Activated CD4-positive, alpha-beta T cell treated with anti-CD3 and anti-CD28 coated beads for 36 hours (primary cell): Measurements from ENCODE around the gene TCF25. TPM values are rescaled to one million over a fixed set of nuclear protein-coding genes. Genes with fewer than 3 reads are reported as not detected.
A peak's percentile ranks its signal among the peaks of the same experiment; 100 is the strongest.

ENCODE experiments used
- ATAC-seq: fragments of 200-7000 bp; cut with Tn5 transposase; one replicate; pipeline ENCODE4 v1.10.0; 2021; ENCODE audit warnings: mild to moderate bottlenecking, moderate library complexity
- CTCF ChIA-PET: fragments of 350-600 bp; sonication (Branson Sonifier 250); formaldehyde crosslinking; loops from one replicate; lab custom pipeline; 2021; ENCODE audit warnings: antibody characterized with exemption; lab: Charles Lee
- POLR2A ChIA-PET: fragments of 350-600 bp; sonication (Branson Sonifier 250); formaldehyde crosslinking; loops from one replicate; lab custom pipeline; 2021; ENCODE audit warnings: antibody characterized with exemption, inconsistent platforms; lab: Charles Lee
- DNase-seq: peaks from one replicate; pipeline ENCODE4 v3.0.0-alpha.2; 2020
- H3K27ac Mint-ChIP-seq: one replicate; pipeline ENCODE4 v1.8.0; 2021; ENCODE audit warnings: mixed read lengths
- H3K27me3 Mint-ChIP-seq: one replicate; pipeline ENCODE4 v1.8.0; 2021; ENCODE audit warnings: mixed read lengths
- H3K36me3 Mint-ChIP-seq: one replicate; pipeline ENCODE4 v1.8.0; 2021; ENCODE audit warnings: low read depth, mixed read lengths
- H3K4me1 Mint-ChIP-seq: one replicate; pipeline ENCODE4 v1.8.0; 2021; ENCODE audit warnings: mixed read lengths
- H3K4me3 Mint-ChIP-seq: one replicate; pipeline ENCODE4 v1.8.0; 2021; ENCODE audit warnings: mild to moderate bottlenecking, moderate library complexity, mixed read lengths
- H3K9me3 Mint-ChIP-seq: one replicate; pipeline ENCODE4 v1.8.0; 2021; ENCODE audit warnings: low read depth, mixed read lengths
- intact Hi-C, 2 experiments: fragments of 100-400 bp; cut with DNase I in 1 of 2; cut with micrococcal nuclease in 1 of 2; formaldehyde crosslinking; loops; one replicate each; pipeline versions ENCODE4 v1.14.2 to v1.15.1; 2022 to 2024; cut with DNase I, micrococcal nuclease
- total RNA-seq, 2 experiments: library from RNA; stranded (reverse); gene quantifications; one replicate each; pipeline ENCODE4 v1.2.3, GENCODE V29; 2021

TCF25 gene
- total RNA-seq, 2 experiments from 2014 or later: 122 to 133 TPM

DNA sequence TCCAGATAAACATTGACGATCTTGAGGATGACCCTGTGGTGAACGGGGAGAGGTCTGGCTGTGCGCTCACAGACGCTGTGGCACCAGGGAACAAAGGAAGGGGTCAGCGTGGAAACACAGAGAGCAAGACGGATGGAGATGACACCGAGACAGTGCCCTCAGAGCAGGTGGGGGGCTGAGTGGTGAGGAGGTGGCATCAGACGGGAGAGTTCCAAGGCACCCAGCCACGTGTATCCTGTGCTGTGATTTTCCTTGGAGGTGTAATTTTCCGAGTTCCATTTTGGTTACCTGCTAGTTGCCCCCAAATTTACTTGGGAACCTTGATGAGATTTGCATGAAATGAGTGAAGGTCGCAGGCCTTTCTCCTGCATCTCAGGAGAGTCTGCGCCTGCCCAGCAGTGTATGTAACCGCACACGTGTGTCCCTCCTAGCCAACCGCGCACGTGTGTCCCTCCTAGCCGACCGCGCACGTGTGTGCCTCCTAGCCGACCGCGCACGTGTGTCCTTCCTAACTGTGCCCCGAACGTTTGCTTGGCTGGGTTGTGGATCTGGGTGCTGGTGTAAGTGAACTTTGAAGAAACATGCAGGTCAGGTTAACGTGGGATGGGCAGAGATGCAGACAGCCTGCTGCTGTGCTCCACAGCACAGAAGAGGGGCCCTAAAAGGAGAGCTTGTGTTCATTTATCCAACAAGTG lies 10.1 kb downstream of the TCF25 start:
- no peak for DNase-seq
- CTCF ChIA-PET: interaction anchor here (0.6 to 0.8 kb wide), 2 partner anchors 7 to 65 kb away, joined by 3 read pairs; no protein-coding TSS in a partner anchor
- no peak for ATAC-seq
- H3K36me3 Mint-ChIP-seq: peaks cover 48% of the 10 kb centered on the region
- no peaks in the 10 kb centered on the region for H3K4me1 Mint-ChIP-seq
- H3K9me3 Mint-ChIP-seq: no peaks in the 10 kb centered on the region
- peak overlapping the region; percentile 11 for H3K27ac Mint-ChIP-seq
- intact Hi-C loops: loop anchor here in 1 of 2 experiments (1.0 kb wide), 1 partner anchor 8 kb away; no protein-coding TSS in a partner anchor
- POLR2A ChIA-PET: no interaction called here
- no peaks in the 10 kb centered on the region for H3K27me3 Mint-ChIP-seq
- no peak overlapping the region for H3K4me3 Mint-ChIP-seq

DNA sequence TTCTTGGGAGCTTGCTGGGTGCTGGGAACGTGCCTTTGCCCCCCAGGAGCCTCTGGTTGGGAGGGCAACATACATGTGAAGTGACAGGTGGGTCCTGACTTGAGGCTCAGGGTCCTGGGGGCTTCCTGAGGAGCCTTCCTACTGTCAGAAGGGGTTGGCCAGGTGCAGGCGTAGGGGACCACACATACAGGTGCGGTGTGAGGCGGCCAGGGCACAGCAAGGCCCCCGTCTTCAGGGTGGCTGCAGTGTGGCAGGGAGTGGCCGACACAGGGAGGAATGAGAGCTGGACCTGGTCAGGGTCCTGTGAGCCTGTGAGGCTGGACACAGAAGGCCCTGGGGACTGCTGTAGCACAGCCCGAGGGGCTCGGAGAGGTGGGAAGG lies 10.6 kb downstream of the TCF25 start:
- peak overlapping the region; percentile 11 for H3K27ac Mint-ChIP-seq
- H3K4me1 Mint-ChIP-seq: no peaks in the 10 kb centered on the region
- no peaks in the 10 kb centered on the region for H3K9me3 Mint-ChIP-seq
- no peak overlapping the region for H3K4me3 Mint-ChIP-seq
- no peak for ATAC-seq
- no peaks in the 10 kb centered on the region for H3K27me3 Mint-ChIP-seq
- ChIA-PET POLR2A (interaction anchor here (0.6 kb wide), 1 partner anchor 8 kb away, joined by 3 read pairs; no protein-coding TSS in a partner anchor), CTCF (no interaction called here)
- intact Hi-C loops: no loop called here
- no peak for DNase-seq
- H3K36me3 Mint-ChIP-seq: peaks cover 46% of the 10 kb centered on the region

GRCh38 chr16:89887243-89887642 lies 13.9 kb downstream of the TCF25 start:
- Mint-ChIP-seq H3K27ac (no peak overlapping the region), H3K4me1 (peaks cover 12% of the 10 kb centered on the region), H3K36me3 (peaks cover 52% of the 10 kb centered on the region), H3K4me3 (no peak overlapping the region), H3K9me3 (no peaks in the 10 kb centered on the region), H3K27me3 (no peaks in the 10 kb centered on the region)
- ChIA-PET CTCF (interaction anchor here (0.5 to 1.4 kb wide), 3 partner anchors 23 to 225 kb away, joined by 4 read pairs; no protein-coding TSS in a partner anchor), POLR2A (interaction anchor here (0.5 kb wide), 1 partner anchor 74 kb away, joined by 12 read pairs; no protein-coding TSS in a partner anchor)
- DNase-seq: no peak
- intact Hi-C loops: no loop called here
- no peak for ATAC-seq

- Mint-ChIP-seq H3K9me3 (no peaks in the 10 kb centered on the region), H3K27ac (peak overlapping the region; percentile 42), H3K4me3 (no peak overlapping the region), H3K4me1 (peaks cover 12% of the 10 kb centered on the region), H3K36me3 (peaks cover 43% of the 10 kb centered on the region), H3K27me3 (no peaks in the 10 kb centered on the region)
- ATAC-seq (peak; percentile 98), DNase-seq (peak; percentile 73)
- intact Hi-C loops: no loop called here
- POLR2A ChIA-PET: no interaction called here
- CTCF ChIA-PET: interaction anchor here (0.7 to 1.4 kb wide), 3 partner anchors 7 to 184 kb away, joined by 3 read pairs; no protein-coding TSS in a partner anchor
These were observed 16.8 kb downstream of the TCF25 start for GRCh38 chr16:89890200-89890599.

GRCh38 chr16:89890886-89891657 lies 17.7 kb downstream of the TCF25 start:
- Mint-ChIP-seq H3K27me3 (no peaks in the 10 kb centered on the region), H3K9me3 (no peaks in the 10 kb centered on the region), H3K36me3 (peaks cover 46% of the 10 kb centered on the region), H3K4me3 (no peak overlapping the region), H3K4me1 (peaks cover 12% of the 10 kb centered on the region), H3K27ac (no peak overlapping the region)
- ChIA-PET POLR2A (no interaction called here), CTCF (interaction anchor here (0.7 to 1.4 kb wide), 3 partner anchors 8 to 185 kb away, joined by 3 read pairs; no protein-coding TSS in a partner anchor)
- no peak for ATAC-seq
- intact Hi-C loops: no loop called here
- no peak for DNase-seq

- H3K4me3 Mint-ChIP-seq: no peak overlapping the region
- DNase-seq: no peak
- no peaks in the 10 kb centered on the region for H3K9me3 Mint-ChIP-seq
- no peaks in the 10 kb centered on the region for H3K27me3 Mint-ChIP-seq
- no peak for ATAC-seq
- peaks cover 12% of the 10 kb centered on the region for H3K4me1 Mint-ChIP-seq
- CTCF ChIA-PET: no interaction called here
- POLR2A ChIA-PET: no interaction called here
- intact Hi-C loops: no loop called here
- no peak overlapping the region for H3K27ac Mint-ChIP-seq
- H3K36me3 Mint-ChIP-seq: peaks cover 45% of the 10 kb centered on the region
These were observed 18.8 kb downstream of the TCF25 start for GRCh38 chr16:89892055-89892630.

DNA sequence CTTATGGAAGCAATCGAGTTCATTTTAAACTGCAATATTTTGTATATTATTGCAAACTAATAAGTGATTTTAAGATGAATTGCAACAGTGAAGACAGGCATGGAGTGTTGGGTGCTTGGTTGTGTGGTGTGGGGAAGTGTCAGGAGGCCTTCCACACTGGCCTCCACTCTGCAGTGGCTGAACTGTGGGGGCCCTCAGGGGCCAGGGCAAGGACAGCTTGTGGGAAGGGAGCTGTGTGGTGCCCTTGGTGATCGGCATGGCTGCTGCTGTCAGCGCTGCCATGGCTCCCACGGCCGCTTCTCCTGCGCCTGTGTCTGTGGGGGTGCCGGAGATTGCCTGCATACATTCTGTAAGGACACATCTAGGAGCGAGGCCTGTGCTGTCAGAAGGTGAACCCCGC lies 19.2 kb downstream of the TCF25 start:
- Mint-ChIP-seq H3K4me1 (peaks cover 12% of the 10 kb centered on the region), H3K4me3 (no peak overlapping the region), H3K27me3 (no peaks in the 10 kb centered on the region), H3K9me3 (no peaks in the 10 kb centered on the region), H3K36me3 (peaks cover 42% of the 10 kb centered on the region), H3K27ac (no peak overlapping the region)
- CTCF ChIA-PET: no interaction called here
- DNase-seq (no peak), ATAC-seq (no peak)
- POLR2A ChIA-PET: no interaction called here
- intact Hi-C loops: no loop called here

DNA sequence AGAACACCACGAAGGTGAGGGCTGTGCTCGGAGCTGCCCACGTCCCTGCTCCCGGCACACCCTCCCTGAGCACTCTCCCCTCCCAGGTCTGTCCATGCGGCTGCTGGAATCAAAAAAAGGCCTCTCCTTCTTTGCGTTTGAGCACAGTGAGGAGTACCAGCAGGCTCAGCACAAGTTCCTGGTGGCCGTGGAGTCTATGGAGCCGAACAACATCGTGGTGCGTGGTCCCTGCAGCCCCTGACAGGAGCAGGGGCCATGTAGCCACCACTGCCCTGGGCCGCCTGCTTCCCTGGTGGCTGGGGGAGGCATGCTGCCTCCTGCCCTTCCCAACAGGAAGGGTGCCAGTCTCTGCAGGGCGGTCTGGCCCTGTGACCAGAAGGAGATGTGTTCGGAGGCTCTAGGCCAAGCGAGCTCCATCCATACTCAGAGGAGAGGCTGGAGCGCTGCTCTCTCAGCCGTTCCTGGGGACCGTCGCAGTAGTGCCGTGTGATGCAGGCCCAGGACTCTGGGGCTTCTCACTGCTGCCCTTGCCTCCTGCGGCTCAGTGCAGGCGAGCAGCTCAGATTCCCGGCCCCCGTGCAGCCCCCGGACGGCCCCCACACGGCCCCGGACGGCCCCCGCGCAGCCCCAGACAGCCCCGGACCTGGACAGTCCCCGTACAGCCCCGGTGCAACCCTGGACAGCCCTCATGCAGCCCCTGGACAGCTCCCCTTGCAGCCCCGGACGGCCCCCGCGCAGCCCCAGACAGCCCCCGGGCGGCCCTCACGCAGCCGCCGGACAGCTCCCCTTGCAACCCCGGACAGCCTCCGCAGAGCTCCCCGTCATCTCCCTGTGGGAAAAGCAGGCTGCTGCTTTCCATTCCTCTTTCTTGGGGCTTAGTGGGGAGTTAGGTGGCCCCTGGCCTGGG lies 20.5 kb downstream of the TCF25 start:
- Mint-ChIP-seq H3K9me3 (no peaks in the 10 kb centered on the region), H3K4me3 (no peak overlapping the region), H3K4me1 (peaks cover 12% of the 10 kb centered on the region), H3K27ac (no peak overlapping the region), H3K36me3 (peaks cover 39% of the 10 kb centered on the region), H3K27me3 (no peaks in the 10 kb centered on the region)
- DNase-seq: no peak
- ChIA-PET CTCF (interaction anchor here (1.0 kb wide), 1 partner anchor 187 kb away, joined by 3 read pairs; no protein-coding TSS in a partner anchor), POLR2A (interaction anchor here (0.8 kb wide), 1 partner anchor 16 kb away, joined by 3 read pairs; no protein-coding TSS in a partner anchor)
- intact Hi-C loops: no loop called here
- ATAC-seq: no peak

- Mint-ChIP-seq H3K9me3 (no peaks in the 10 kb centered on the region), H3K27me3 (no peaks in the 10 kb centered on the region), H3K27ac (no peak overlapping the region), H3K36me3 (peaks cover 40% of the 10 kb centered on the region), H3K4me3 (no peak overlapping the region), H3K4me1 (peaks cover 3% of the 10 kb centered on the region)
- no peak for DNase-seq
- ChIA-PET CTCF (no interaction called here), POLR2A (no interaction called here)
- ATAC-seq: no peak
- intact Hi-C loops: no loop called here
These were observed 22.3 kb downstream of the TCF25 start for GRCh38 chr16:89895482-89896250.

DNA sequence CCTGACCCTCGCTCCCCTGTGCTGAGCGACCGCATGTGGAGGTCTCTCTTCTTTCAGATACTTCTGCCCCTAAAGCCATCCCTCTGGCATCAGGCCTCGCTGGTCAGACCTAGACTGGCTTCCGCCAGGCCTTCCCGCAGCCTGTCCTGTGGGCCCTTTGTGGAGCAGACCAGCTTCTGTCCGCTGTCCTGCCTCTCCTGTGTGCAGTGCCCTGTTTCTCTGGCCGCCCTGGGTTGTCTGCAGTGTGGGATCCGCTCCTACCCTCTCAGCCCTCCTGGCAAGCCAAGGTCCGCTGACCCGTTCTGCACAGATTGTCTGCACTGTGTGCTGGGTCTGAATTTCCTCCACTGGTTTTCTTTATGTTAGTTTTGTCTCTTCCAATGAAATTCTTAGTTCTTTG lies 23.8 kb downstream of the TCF25 start:
- DNase-seq (no peak), ATAC-seq (no peak)
- no peak overlapping the region for H3K4me3 Mint-ChIP-seq
- no peak overlapping the region for H3K27ac Mint-ChIP-seq
- H3K9me3 Mint-ChIP-seq: no peaks in the 10 kb centered on the region
- ChIA-PET POLR2A (interaction anchor here (0.8 kb wide), 1 partner anchor 9 kb away, joined by 3 read pairs; no protein-coding TSS in a partner anchor), CTCF (interaction anchor here (1.3 kb wide), 1 partner anchor 13 kb away, joined by 4 read pairs; no protein-coding TSS in a partner anchor)
- H3K4me1 Mint-ChIP-seq: no peaks in the 10 kb centered on the region
- H3K27me3 Mint-ChIP-seq: no peaks in the 10 kb centered on the region
- intact Hi-C loops: no loop called here
- H3K36me3 Mint-ChIP-seq: peaks cover 34% of the 10 kb centered on the region
